HCT116 (cell line): ENCODE measurements around the gene DCTN3. TPM values are rescaled to one million over a fixed set of nuclear protein-coding genes. Genes with fewer than 3 reads are reported as not detected.

Experiments
- ATAC-seq: fragments of 200-7000 bp; cut with Tn5 transposase; 2 replicates; pipeline ENCODE4 v1.9.1; 2020; ENCODE audit warnings: mild to moderate bottlenecking, moderate library complexity
- BruUV-seq: library from RNA; stranded (reverse); fragments of 400-500 nt; replicated peaks from 2 replicates; lab custom pipeline; 2021; lab: Mats Ljungman, UMichigan
- CTCF ChIA-PET: fragments of 300-600 bp; sonication (Branson Sonifier 250); formaldehyde crosslinking; loops from one replicate; lab custom pipeline; 2021; ENCODE audit warnings: antibody characterized with exemption; lab: Charles Lee
- POLR2A ChIA-PET: fragments of 300-600, 350-600 bp; sonication (Branson Sonifier 250); formaldehyde crosslinking; loops from one replicate; lab custom pipeline; 2021; ENCODE audit warnings: antibody characterized with exemption; lab: Charles Lee
- RAD21 ChIA-PET, 2 experiments: fragments of 300-600 bp; sonication (Branson Sonifier 250); formaldehyde crosslinking; loops; one replicate each; lab custom pipeline; 2023; ENCODE audit warnings: low total read pairs in 2 of 2; ENCODE audit not compliant: uncharacterized antibody in 2 of 2, unreplicated experiment in 2 of 2, low non-redundant PET in 1 of 2; lab: Charles Lee
- DNase-seq: peaks from one replicate; pipeline ENCODE4 v3.0.0-alpha.2; 2010; ENCODE audit warnings: low read depth, low spot score
- H2AFZ ChIP-seq: fragments of 200-600 bp; shearing (Covaris generic), sonication (generic); 2 replicates; pipeline ENCODE4 v1.6.1; 2017; ENCODE audit warnings: low read depth, mixed run types, mixed read lengths, antibody characterized with exemption, low read length; ENCODE audit not compliant: poor library complexity, severe bottlenecking
- H3K27ac ChIP-seq: 2 replicates; pipeline ENCODE4 v1.5.1; 2012; ENCODE audit warnings: low read depth, low read length
- H3K27me3 ChIP-seq: fragments of 200-600 bp; sonication (generic); 2 replicates; pipeline ENCODE4 v1.6.1; 2016; ENCODE audit warnings: mixed run types, low read length, mixed read lengths; ENCODE audit not compliant: insufficient read depth
- H3K36me3 ChIP-seq, 2 experiments: fragments of 200-500 bp in 1 of 2; fragments of 200-600 bp in 1 of 2; sonication (Bioruptor generic) in 1 of 2; sonication (generic) in 1 of 2; 2 replicates each; pipeline versions ENCODE4 v1.5.1 to v1.6.1; 2014 to 2016; ENCODE audit warnings: low read length in 2 of 2, inconsistent platforms in 1 of 2, mixed read lengths in 1 of 2, mixed run types in 1 of 2; ENCODE audit not compliant: insufficient read depth in 2 of 2, control insufficient read depth in 1 of 2
- H3K4me1 ChIP-seq, 2 experiments: fragments of 200-600 bp in 1 of 2; sonication (generic) in 1 of 2; 2 replicates each; pipeline versions ENCODE4 v1.5.1 to v1.6.1; 2012 to 2017; ENCODE audit warnings: low read length in 2 of 2, inconsistent platforms in 1 of 2, mild to moderate bottlenecking in 1 of 2, mixed read lengths in 1 of 2, mixed run types in 1 of 2, moderate library complexity in 1 of 2; ENCODE audit not compliant: insufficient read depth in 2 of 2, control insufficient read depth in 1 of 2
- H3K4me2 ChIP-seq: fragments of 200-600 bp; sonication (generic); 2 replicates; pipeline ENCODE4 v1.6.1; 2017; ENCODE audit warnings: mixed run types, low read length, mixed read lengths
- H3K4me3 ChIP-seq, 2 experiments: fragments of 200-600 bp in 1 of 2; sonication (generic) in 1 of 2; replicated peaks in 1 of 2; 2 replicates each; pipeline ENCODE4 v1.5.1; 2011 to 2016; ENCODE audit warnings: low read length in 2 of 2, control low read depth in 1 of 2, low read depth in 1 of 2, mild to moderate bottlenecking in 1 of 2, mixed read lengths in 1 of 2, mixed run types in 1 of 2
- H3K79me2 ChIP-seq: fragments of 200-600 bp; sonication (generic); 2 replicates; pipeline ENCODE4 v1.6.1; 2017; ENCODE audit warnings: mild to moderate bottlenecking, mixed run types, low read length, moderate library complexity, mixed read lengths; ENCODE audit not compliant: insufficient read depth
- H3K9ac ChIP-seq: fragments of 200-600 bp; sonication (generic); 2 replicates; pipeline ENCODE4 v1.6.1; 2016; ENCODE audit warnings: low read length, mixed read lengths
- H3K9me2 ChIP-seq: fragments of 200-600 bp; sonication (generic), shearing (Covaris generic); 2 replicates; pipeline ENCODE4 v1.6.1; 2017; ENCODE audit warnings: mixed run types, mild to moderate bottlenecking, moderate library complexity; ENCODE audit not compliant: insufficient read depth
- H3K9me3 ChIP-seq, 2 experiments: fragments of 200-500 bp in 1 of 2; fragments of 200-600 bp in 1 of 2; sonication (Bioruptor generic) in 1 of 2; sonication (generic) in 1 of 2; 2 replicates each; pipeline ENCODE4 v1.6.1; 2014 to 2017; ENCODE audit warnings: low read length in 2 of 2, mixed read lengths in 2 of 2, inconsistent platforms in 1 of 2, low read depth in 1 of 2, mild to moderate bottlenecking in 1 of 2, mixed run types in 1 of 2, moderate library complexity in 1 of 2; ENCODE audit not compliant: control insufficient read depth in 1 of 2, insufficient read depth in 1 of 2
- H4K20me1 ChIP-seq: fragments of 200-600 bp; sonication (generic), shearing (Covaris generic); 2 replicates; pipeline ENCODE4 v1.6.1; 2017; ENCODE audit warnings: mixed run types, mild to moderate bottlenecking, moderate library complexity; ENCODE audit not compliant: insufficient read depth
- CEBPB ChIP-seq: IDR thresholded peaks from 2 replicates; pipeline ENCODE4 v1.6.1; 2012; ENCODE audit warnings: low read depth
- CTCF ChIP-seq, 3 experiments: fragments of 200-600 bp in 1 of 3; sonication (generic) in 1 of 3; IDR thresholded peaks in 2 of 3; conservative IDR thresholded peaks in 1 of 3; 2 replicates each; pipeline ENCODE4 v1.5.1; 2012 to 2017; ENCODE audit warnings: low read depth in 2 of 3, low read length in 2 of 3, antibody characterized with exemption in 1 of 3, borderline replicate concordance in 1 of 3, control low read depth in 1 of 3, mild to moderate bottlenecking in 1 of 3, mixed read lengths in 1 of 3, mixed run types in 1 of 3, moderate library complexity in 1 of 3; ENCODE audit not compliant: insufficient read depth in 1 of 3
- EGR1 ChIP-seq: IDR thresholded peaks from 2 replicates; pipeline ENCODE4 v1.6.1; 2012; ENCODE audit warnings: low read depth
- ELF1 ChIP-seq: IDR thresholded peaks from 2 replicates; pipeline ENCODE4 v1.6.1; 2012; ENCODE audit warnings: low read depth, borderline replicate concordance
- EZH2 ChIP-seq: fragments of 200-600 bp; sonication (generic); IDR thresholded peaks from 2 replicates; pipeline ENCODE4 v1.6.1; 2017; ENCODE audit warnings: antibody characterized with exemption, mixed run types
- EZH2phosphoT487 ChIP-seq: fragments of 200-600 bp; IDR thresholded peaks from 2 replicates; pipeline ENCODE4 v1.6.1; 2018; ENCODE audit warnings: antibody characterized with exemption, borderline replicate concordance
- FOSL1 ChIP-seq: IDR thresholded peaks from 2 replicates; pipeline ENCODE4 v1.6.1; 2012; ENCODE audit warnings: low read depth
- JUND ChIP-seq: IDR thresholded peaks from 2 replicates; pipeline ENCODE4 v1.6.1; 2012
- MAX ChIP-seq: IDR thresholded peaks from 2 replicates; pipeline ENCODE4 v1.6.1; 2012
- POLR2AphosphoS5 ChIP-seq: IDR thresholded peaks from 2 replicates; pipeline ENCODE4 v1.6.1; 2011; ENCODE audit warnings: mild to moderate bottlenecking, low read depth, low read length, moderate library complexity
- RAD21 ChIP-seq: IDR thresholded peaks from 2 replicates; pipeline ENCODE4 v1.6.1; 2012; ENCODE audit warnings: low read depth, mild to moderate bottlenecking
- REST ChIP-seq: IDR thresholded peaks from 2 replicates; pipeline ENCODE4 v1.6.1; 2012; ENCODE audit warnings: low read depth
- SRF ChIP-seq: IDR thresholded peaks from 2 replicates; pipeline ENCODE4 v1.6.1; 2012; ENCODE audit warnings: low read depth
- TCF7L2 ChIP-seq: IDR thresholded peaks from 2 replicates; pipeline ENCODE4 v1.7.0; 2011; ENCODE audit warnings: borderline replicate concordance, inconsistent platforms; ENCODE audit not compliant: insufficient read depth, insufficient read length; ENCODE audit errors: extremely low read depth
- YY1 ChIP-seq: IDR thresholded peaks from 2 replicates; pipeline ENCODE4 v1.6.1; 2011; ENCODE audit warnings: low read length, low read depth, moderate library complexity, mild to moderate bottlenecking; ENCODE audit not compliant: insufficient replicate concordance; ENCODE audit errors: extremely low read depth
- ZBTB33 ChIP-seq: IDR thresholded peaks from 2 replicates; pipeline ENCODE4 v1.6.1; 2011; ENCODE audit warnings: mild to moderate bottlenecking, low read length, moderate library complexity; ENCODE audit not compliant: insufficient replicate concordance; ENCODE audit errors: extremely low read depth
- ZFX ChIP-seq: fragments of 450-650 bp; IDR thresholded peaks from 2 replicates; pipeline ENCODE4 v1.6.1; 2017
- ZNF274 ChIP-seq: fragments of 200-500 bp; sonication (Bioruptor generic); IDR thresholded peaks from 2 replicates; pipeline ENCODE4 v1.6.1; 2014; ENCODE audit warnings: mild to moderate bottlenecking, low read depth, low read length, inconsistent platforms
- intact Hi-C: fragments of 100-400 bp; cut with micrococcal nuclease; formaldehyde crosslinking; loops from 2 replicates; pipeline ENCODE4 v1.10.0; 2022
- total RNA-seq: library from RNA; stranded (reverse); gene quantifications from one replicate; pipeline ENCODE4 v1.2.1, GENCODE V29; 2021; ENCODE audit not compliant: unreplicated experiment

The DCTN3 gene
- total RNA-seq, 1 experiment from 2014 or later: 64.0 TPM

GRCh38 chr9:34575241-34575640 lies 45.1 kb downstream of the DCTN3 start:
- no peaks in the 10 kb centered on the region for H3K79me2 ChIP-seq
- intact Hi-C loops: no loop called here
- no peaks in the 10 kb centered on the region for H3K27me3 ChIP-seq
- H2AFZ ChIP-seq: no peak overlapping the region
- H3K9me2 ChIP-seq: no peaks in the 10 kb centered on the region
- ChIA-PET CTCF (no interaction called here), POLR2A (no interaction called here), RAD21 (no interaction called here)
- H3K9ac ChIP-seq: no peak overlapping the region
- TF ChIP-seq SRF (no peak), TCF7L2 (no peak), EZH2phosphoT487 (no peak), ELF1 (no peak), ZNF274 (no peak), JUND (no peak), RAD21 (no peak), CEBPB (no peak), ZBTB33 (no peak), MAX (no peak), POLR2AphosphoS5 (no peak), FOSL1 (no peak), CTCF (IDR thresholded peaks at IDR 0.05 in 2 of 3, conservative IDR thresholded peaks at IDR 0.05 in 1 of 3; ENCODE audit: borderline replicate concordance in 1 of 3, insufficient read depth in 1 of 3, low read depth in 2 of 3, low read length in 2 of 3) (no peak), ZFX (no peak), REST (no peak), YY1 (no peak), EZH2 (no peak), EGR1 (no peak)
- DNase-seq: no peak
- no peaks in the 10 kb centered on the region for H3K36me3 ChIP-seq
- H3K4me3 ChIP-seq: no peak overlapping the region
- BruUV-seq: no TSS peak
- no peaks in the 10 kb centered on the region for H3K9me3 ChIP-seq
- no peak for ATAC-seq
- H3K27ac ChIP-seq: no peak overlapping the region
- H3K4me1 ChIP-seq: no peaks in the 10 kb centered on the region; a peak in 1 of 4 replicates
- H4K20me1 ChIP-seq: no peaks in the 10 kb centered on the region
- no peak overlapping the region for H3K4me2 ChIP-seq
